Keratinocyte (primary cell): ENCODE measurements around the gene CFAP300. TPM values are rescaled to one million over a fixed set of nuclear protein-coding genes. Genes with fewer than 3 reads are reported as not detected.

Source experiments
- DNase-seq: peaks from one replicate; pipeline ENCODE4 v3.0.0-alpha.2; 2011; ENCODE audit warnings: low read depth, missing footprints, low spot score
- FAIRE-seq: peaks from 2 replicates; lab custom pipeline; 2011; peaks lifted over from hg19 to GRCh38; lab: Jason Lieb, UNC
- H2AFZ ChIP-seq: 2 replicates; pipeline ENCODE4 v1.6.0; 2012; ENCODE audit warnings: low read length, control low read depth, inconsistent platforms; ENCODE audit not compliant: control insufficient read depth
- H3K27ac ChIP-seq: 2 replicates; pipeline ENCODE4 v1.5.1; 2011; ENCODE audit warnings: low read length; ENCODE audit not compliant: control insufficient read depth, insufficient read depth
- H3K27me3 ChIP-seq: 3 replicates; pipeline ENCODE4 v1.6.0; 2011; ENCODE audit warnings: low read length; ENCODE audit not compliant: control insufficient read depth, insufficient read depth; ENCODE audit errors: extremely low read depth
- H3K36me3 ChIP-seq, 2 experiments: 2 replicates in 1 of 2; 3 replicates in 1 of 2; pipeline ENCODE4 v1.5.1; 2011; ENCODE audit warnings: low read length in 2 of 2, mild to moderate bottlenecking in 1 of 2; ENCODE audit not compliant: control insufficient read depth in 2 of 2, insufficient read depth in 2 of 2; ENCODE audit errors: extremely low read depth in 1 of 2
- H3K4me1 ChIP-seq: 3 replicates; pipeline ENCODE4 v1.5.1; 2011; ENCODE audit warnings: low read length; ENCODE audit not compliant: control insufficient read depth, insufficient read depth; ENCODE audit errors: extremely low read depth
- H3K4me2 ChIP-seq: 3 replicates; pipeline ENCODE4 v1.6.0; 2011; ENCODE audit warnings: low read depth, low read length; ENCODE audit not compliant: control insufficient read depth, insufficient read depth; ENCODE audit errors: extremely low read depth
- H3K4me3 ChIP-seq, 3 experiments: fragments of 200-600 bp in 1 of 3; sonication (generic) in 1 of 3; 2 replicates in 2 of 3; 3 replicates in 1 of 3; pipeline ENCODE4 v1.5.1; 2011 to 2016; ENCODE audit warnings: low read length in 3 of 3, mild to moderate bottlenecking in 3 of 3, control low read depth in 2 of 3, inconsistent platforms in 1 of 3, low read depth in 1 of 3, mixed read lengths in 1 of 3, mixed run types in 1 of 3, moderate library complexity in 1 of 3; ENCODE audit not compliant: control insufficient read depth in 2 of 3, insufficient read depth in 2 of 3; ENCODE audit errors: extremely low read depth in 1 of 3
- H3K79me2 ChIP-seq: 2 replicates; pipeline ENCODE4 v1.6.0; 2012; ENCODE audit warnings: low read length; ENCODE audit not compliant: control insufficient read depth, insufficient read depth
- H3K9ac ChIP-seq: 3 replicates; pipeline ENCODE4 v1.6.0; 2011; ENCODE audit warnings: low read length; ENCODE audit not compliant: control insufficient read depth, insufficient read depth; ENCODE audit errors: extremely low read depth
- H3K9me1 ChIP-seq: 3 replicates; pipeline ENCODE4 v1.6.0; 2011; ENCODE audit warnings: low read length; ENCODE audit not compliant: control insufficient read depth, insufficient read depth; ENCODE audit errors: extremely low read depth
- H3K9me3 ChIP-seq: 2 replicates; pipeline ENCODE4 v1.5.1; 2012; ENCODE audit warnings: low read depth, low read length; ENCODE audit not compliant: control insufficient read depth
- H4K20me1 ChIP-seq: 3 replicates; pipeline ENCODE4 v1.6.0; 2011; ENCODE audit warnings: low read length; ENCODE audit not compliant: control insufficient read depth, insufficient read depth; ENCODE audit errors: extremely low read depth
- EZH2 ChIP-seq: IDR thresholded peaks from one replicate; pipeline ENCODE4 v1.6.1; 2012; ENCODE audit warnings: inconsistent platforms, mild to moderate bottlenecking, low read length, moderate library complexity
- dilution Hi-C: fragments of 300-500 bp; cut with MboI; formaldehyde crosslinking; loops from one replicate; pipeline ENCODE4 v1.7.0; 2020; ENCODE audit warnings: low sequenced_read_pairs; ENCODE audit not compliant: extremely low pct_ligation_motif_present
- polyA plus RNA-seq, 5 experiments: library from polyadenylated mRNA; depleted of rRNA in 3 of 5; stranded (reverse) in 3 of 5; stranded (forward) in 1 of 5; unstranded in 1 of 5; fragments of >200 nt; gene quantifications; 1 replicate in 1 of 5; 2 replicates in 3 of 5; 3 replicates in 1 of 5; pipeline versions ENCODE4 v1.2.1 to v1.2.3, GENCODE V29; 2011 to 2012; ENCODE audit warnings: missing spikeins in 2 of 5, low read depth in 1 of 5, low replicate concordance in 1 of 5
- TF ChIP-seq, protein P1 (sequence below), 3 experiments: IDR thresholded peaks in 1 of 3; conservative IDR thresholded peaks in 1 of 3; optimal IDR thresholded peaks in 1 of 3; 2 replicates in 2 of 3; 3 replicates in 1 of 3; pipeline versions ENCODE3 to v1.5.1; 2011; ENCODE audit warnings: low read length in 3 of 3, mild to moderate bottlenecking in 3 of 3, moderate library complexity in 2 of 3, control low read depth in 1 of 3, inconsistent platforms in 1 of 3; ENCODE audit not compliant: insufficient read depth in 2 of 3; ENCODE audit errors: extremely low read depth in 1 of 3

The CFAP300 gene
- polyA plus RNA-seq, 1 donor (not counting 4 experiments of a cell fraction or from before 2014, with no cell fraction given), result 2.6 TPM

DNA sequence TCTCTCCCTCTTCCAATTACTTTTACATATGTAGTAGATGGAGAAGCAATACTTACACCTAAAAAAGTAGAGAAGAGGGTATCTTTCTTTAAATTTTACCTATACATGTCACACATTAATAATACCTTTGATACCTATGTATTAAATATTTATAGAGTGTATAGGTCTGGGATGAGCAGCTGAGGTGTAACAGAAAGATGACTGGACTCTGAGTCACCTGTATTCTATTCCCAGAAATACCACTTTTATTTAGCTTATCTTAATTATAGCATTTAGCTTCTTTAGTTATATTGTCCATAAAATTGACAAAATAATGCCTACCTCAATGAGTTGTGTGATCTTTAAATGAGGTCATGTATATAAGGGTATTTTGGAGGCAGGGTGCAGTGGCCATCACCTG, 32.4 kb downstream of the CFAP300 start:
- Histone ChIP-seq H3K4me3 (no peak overlapping the region), H3K9me3 (no peaks in the 10 kb centered on the region), H3K36me3 (no peaks in the 10 kb centered on the region), H4K20me1 (no peaks in the 10 kb centered on the region), H3K9ac (no peak overlapping the region), H3K79me2 (no peaks in the 10 kb centered on the region), H3K27ac (no peak overlapping the region), H3K4me1 (peaks cover 7% of the 10 kb centered on the region), H3K9me1 (no peaks in the 10 kb centered on the region), H3K4me2 (no peak overlapping the region), H2AFZ (no peak overlapping the region), H3K27me3 (no peaks in the 10 kb centered on the region)
- dilution Hi-C loops, result no loop called here
- FAIRE-seq, result no peak
- no peak for TF ChIP-seq EZH2
- TF ChIP-seq, protein P1, sequence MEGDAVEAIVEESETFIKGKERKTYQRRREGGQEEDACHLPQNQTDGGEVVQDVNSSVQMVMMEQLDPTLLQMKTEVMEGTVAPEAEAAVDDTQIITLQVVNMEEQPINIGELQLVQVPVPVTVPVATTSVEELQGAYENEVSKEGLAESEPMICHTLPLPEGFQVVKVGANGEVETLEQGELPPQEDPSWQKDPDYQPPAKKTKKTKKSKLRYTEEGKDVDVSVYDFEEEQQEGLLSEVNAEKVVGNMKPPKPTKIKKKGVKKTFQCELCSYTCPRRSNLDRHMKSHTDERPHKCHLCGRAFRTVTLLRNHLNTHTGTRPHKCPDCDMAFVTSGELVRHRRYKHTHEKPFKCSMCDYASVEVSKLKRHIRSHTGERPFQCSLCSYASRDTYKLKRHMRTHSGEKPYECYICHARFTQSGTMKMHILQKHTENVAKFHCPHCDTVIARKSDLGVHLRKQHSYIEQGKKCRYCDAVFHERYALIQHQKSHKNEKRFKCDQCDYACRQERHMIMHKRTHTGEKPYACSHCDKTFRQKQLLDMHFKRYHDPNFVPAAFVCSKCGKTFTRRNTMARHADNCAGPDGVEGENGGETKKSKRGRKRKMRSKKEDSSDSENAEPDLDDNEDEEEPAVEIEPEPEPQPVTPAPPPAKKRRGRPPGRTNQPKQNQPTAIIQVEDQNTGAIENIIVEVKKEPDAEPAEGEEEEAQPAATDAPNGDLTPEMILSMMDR (optimal IDR thresholded peaks at IDR 0.05 in 1 of 3, IDR thresholded peaks at IDR 0.05 in 1 of 3, conservative IDR thresholded peaks at IDR 0.05 in 1 of 3; ENCODE audit: extremely low read depth in 1 of 3, insufficient read depth in 2 of 3, low read length in 3 of 3), result no peak
- DNase-seq, result no peak

DNA sequence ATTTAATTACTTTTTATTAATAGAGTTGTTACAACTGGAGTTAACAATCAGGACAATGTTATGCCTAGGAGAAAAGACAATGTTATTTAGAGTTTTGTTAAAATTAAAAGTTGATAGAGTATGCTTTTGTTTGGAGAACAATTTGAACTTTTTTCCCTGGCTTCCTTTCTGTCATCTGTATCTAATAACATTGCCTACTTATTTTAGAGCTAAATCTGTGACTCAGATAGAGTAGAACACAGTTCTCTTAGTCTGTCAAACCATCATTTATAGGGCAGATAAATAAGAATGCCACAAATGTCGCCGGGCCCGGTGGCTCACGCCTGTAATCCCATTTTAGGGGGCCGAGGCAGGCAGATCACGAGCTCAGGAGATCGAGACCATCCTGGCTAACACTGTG, 34.1 kb downstream of the CFAP300 start:
- dilution Hi-C loops, result no loop called here

More for the DNA sequence above, 34.1 kb downstream of the CFAP300 start:
- no peaks in the 10 kb centered on the region for H4K20me1 ChIP-seq
- TF ChIP-seq, protein P1 (optimal IDR thresholded peaks at IDR 0.05 in 1 of 3, IDR thresholded peaks at IDR 0.05 in 1 of 3, conservative IDR thresholded peaks at IDR 0.05 in 1 of 3; ENCODE audit: extremely low read depth in 1 of 3, insufficient read depth in 2 of 3, low read length in 3 of 3), result no peak
- TF ChIP-seq EZH2, result no peak
- no peaks in the 10 kb centered on the region for H3K79me2 ChIP-seq
- H3K9ac ChIP-seq, result no peak overlapping the region
- no peaks in the 10 kb centered on the region for H3K36me3 ChIP-seq
- FAIRE-seq (no peak), DNase-seq (no peak)
- no peak overlapping the region for H3K27ac ChIP-seq
- H3K4me1 ChIP-seq, result peaks cover 7% of the 10 kb centered on the region
- H3K4me3 ChIP-seq, result no peak overlapping the region
- no peak overlapping the region for H3K4me2 ChIP-seq
- H3K27me3 ChIP-seq, result no peaks in the 10 kb centered on the region
- no peaks in the 10 kb centered on the region for H3K9me3 ChIP-seq
- no peak overlapping the region for H2AFZ ChIP-seq
- H3K9me1 ChIP-seq, result no peaks in the 10 kb centered on the region
